KBM-7 (cell line): ENCODE measurements around the gene ASF1B.
A peak's percentile ranks its signal among the peaks of the same experiment; 100 is the strongest.

ENCODE experiments used
- DNase-seq: peaks from one replicate; pipeline ENCODE4 v3.0.0-alpha.2; 2015
- in situ Hi-C: fragments of 300-500 bp; cut with MboI; formaldehyde crosslinking; loops from 2 replicates; pipeline ENCODE4 v1.14.3; 2020; ENCODE audit warnings: low sequenced_read_pairs, low pct_unique_long_range_greater_than_20kb, mixed read lengths

The ASF1B gene

DNA sequence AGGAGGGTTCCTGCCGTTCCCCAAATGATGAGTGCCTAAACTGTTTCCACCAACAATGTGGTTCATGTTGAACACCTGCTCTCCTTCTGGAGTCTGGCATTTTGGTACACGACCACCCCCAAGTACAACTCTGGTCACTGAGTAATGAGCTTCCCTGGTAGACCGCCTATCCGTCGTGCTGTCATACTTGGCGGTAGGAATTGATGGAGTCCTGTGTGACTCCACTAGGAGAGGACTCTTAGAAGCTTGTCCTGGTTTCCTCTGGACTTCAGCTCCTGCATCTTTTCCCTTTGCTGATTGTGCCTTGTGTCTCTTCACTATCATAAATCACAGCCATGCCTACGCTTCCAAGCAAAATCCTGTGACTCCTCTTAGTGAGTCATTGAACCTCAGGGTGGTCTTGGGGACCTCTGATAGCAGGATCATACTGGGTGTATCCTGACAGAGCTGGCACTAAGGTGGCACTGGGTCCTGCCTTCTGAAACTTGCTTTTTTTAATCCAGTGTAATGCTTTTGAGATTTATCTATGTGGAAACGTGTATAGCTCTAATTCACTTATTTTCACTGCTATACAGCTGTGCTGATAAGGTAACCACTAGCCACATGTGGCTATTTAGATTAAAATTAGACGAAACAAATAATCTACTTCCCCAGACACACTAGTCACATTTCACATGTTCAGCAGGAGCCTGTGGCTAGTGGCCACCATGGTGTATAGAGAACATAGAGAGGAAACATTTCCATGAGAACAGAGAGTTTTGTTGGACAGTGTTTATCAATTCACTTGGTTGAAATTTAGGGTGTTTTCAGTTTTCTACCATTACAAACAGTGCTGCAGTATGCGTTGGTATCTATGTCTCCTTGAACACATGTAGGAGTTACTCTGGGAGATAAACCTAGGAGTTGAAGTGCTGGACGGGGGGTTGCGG is 6.1 kb upstream of the ASF1B start:
- in situ Hi-C loops: no loop called here
- DNase-seq: no peak

DNA sequence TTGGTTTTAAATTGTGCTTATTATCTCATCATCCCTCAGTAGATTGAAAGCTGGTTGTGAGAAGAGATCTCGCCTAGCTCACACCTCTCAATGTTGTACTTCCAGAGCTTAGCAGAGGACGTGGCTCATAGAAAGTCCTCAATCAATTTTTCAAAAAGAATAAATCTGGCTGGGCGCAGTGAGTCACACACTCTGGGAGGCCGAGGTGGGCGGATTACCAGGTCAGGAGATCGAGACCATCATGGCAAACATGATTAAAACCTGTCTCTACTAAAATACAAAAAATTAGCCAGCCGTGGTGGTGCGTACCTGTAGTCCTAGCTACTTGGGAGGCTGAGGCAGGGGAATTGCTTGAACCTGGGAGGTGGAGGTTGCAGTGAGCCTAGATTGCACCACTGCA is 4.7 kb upstream of the ASF1B start:
- in situ Hi-C loops: no loop called here
- no peak for DNase-seq

DNA sequence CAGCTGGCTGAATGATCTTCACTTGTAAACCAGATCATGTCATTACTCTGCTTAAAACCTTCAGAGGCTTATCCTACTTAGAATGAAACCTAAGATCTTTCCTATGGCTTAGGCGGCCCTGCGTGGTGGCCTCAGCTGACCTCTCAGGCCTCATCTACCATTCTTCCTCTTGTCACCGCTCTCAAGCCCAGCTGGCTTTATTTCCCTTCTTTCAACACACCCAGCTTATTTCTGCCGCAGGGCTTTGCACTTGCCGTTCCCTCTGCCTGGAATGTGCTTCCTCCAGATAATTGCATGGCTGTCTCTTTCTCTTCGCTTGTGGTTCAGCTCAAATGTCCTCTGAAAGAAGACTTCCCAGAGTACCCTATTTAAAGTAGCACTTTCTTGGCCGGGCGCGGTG is 3.6 kb upstream of the ASF1B start:
- in situ Hi-C loops: no loop called here
- DNase-seq: peak; percentile 80

DNA sequence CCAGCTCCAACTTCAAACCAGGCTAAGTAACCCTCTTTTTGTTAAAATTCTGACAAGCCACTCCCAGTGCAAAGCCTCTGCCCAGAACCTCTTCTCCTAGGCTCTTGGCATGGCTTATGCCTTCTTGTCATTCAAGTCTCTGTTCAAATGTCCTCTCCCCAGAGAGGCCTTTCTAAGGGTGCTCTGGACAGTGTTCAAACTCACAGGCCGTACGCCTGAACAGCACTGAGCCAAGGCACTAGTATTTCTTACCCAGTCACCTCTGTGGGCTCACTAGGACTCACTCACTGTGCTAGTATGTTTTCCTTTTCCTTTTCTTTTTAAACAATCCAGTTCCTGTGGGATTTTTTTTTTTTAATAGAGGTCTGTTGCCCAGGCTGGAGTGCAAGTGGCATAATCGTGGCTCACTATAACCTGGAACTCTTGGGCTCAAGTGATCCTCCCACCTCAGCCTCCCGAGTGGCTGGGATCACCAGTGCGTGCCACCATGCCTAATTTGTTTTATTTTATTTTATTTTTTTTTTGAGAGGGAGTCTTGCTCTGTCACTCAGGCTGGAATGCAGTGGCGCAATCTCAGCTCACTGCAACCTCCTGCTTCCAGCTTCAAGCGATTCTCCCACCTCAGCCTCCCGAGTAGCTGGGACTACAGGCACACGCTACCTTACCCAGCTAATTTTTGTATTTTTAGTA is 2.3 kb upstream of the ASF1B start:
- in situ Hi-C loops: no loop called here
- no peak for DNase-seq

DNA sequence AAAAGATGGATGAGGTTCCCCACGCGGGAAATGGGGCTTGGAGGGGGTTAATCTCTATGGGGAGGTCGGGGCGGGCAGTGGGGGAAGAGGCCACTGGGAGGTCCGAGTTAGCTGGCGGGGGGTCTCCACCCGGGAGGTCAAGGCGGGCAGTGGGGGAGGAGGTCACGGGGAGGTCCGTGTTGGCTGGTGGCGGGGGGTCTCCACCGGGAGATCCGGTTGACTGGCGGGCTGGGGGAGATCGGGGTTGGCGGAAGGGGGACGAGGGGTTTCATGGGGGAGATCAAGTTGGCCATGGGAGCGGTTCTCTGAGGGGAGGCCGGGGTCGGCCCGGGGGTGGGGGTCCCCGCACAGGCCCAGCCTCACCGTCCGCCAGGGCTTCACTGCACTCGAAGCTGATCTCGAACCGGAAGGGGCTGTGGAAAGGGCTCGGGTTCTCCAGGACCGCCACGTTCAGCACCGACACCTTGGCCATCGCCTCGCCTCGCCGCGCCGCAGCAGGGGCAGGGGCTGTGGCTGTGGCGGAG is 342 bp downstream of the ASF1B start:
- no peak for DNase-seq
- in situ Hi-C loops: no loop called here

DNA sequence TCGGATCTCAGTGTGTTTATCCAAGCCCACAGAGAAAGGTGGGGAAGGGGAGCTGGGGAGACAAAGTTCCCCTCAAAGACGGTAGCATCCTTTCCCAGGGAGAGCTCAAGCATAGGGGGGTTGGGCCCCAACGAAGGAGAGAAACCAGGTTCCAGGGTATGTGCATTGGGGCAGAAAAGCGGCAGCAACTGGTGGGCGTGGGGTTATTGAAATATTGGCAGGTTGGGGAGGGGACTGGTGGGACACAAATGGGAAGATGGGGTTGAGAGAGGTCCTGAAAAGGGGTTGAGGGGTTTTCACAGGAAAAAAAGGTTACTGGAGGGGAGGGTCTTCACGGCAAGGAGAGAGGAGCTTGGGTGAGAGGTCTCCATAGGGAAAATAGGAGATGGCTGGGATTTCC is 1.0 kb downstream of the ASF1B start:
- DNase-seq: no peak
- in situ Hi-C loops: no loop called here

DNA sequence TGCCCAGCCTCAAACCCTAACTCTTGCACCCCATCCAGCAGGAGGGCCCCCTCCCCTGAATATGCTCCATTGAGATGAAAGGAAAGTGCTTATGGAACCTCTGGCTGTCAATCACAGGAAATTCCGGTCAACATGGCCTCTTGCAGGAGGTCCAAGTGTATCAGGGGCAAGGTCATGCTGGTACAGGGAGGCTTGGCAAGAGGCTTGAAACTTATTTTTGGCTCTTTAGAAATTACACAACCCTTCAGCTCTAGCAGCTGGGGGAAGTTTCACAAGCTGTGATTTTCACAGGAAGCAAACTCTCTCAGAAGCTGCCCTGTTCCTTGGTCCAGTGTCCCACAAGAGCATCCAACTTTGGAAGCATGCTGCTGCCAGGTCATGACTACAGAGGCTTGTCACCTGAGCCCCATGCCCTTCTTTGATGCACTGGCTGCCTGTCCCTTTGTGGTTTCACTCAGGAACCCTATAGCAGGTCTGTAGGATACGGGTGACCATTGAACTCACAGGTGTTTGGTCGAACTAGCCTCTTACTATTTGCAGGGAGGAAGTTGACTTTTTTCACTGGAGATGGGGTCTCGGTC is 8.4 kb downstream of the ASF1B start:
- no peak for DNase-seq

DNA sequence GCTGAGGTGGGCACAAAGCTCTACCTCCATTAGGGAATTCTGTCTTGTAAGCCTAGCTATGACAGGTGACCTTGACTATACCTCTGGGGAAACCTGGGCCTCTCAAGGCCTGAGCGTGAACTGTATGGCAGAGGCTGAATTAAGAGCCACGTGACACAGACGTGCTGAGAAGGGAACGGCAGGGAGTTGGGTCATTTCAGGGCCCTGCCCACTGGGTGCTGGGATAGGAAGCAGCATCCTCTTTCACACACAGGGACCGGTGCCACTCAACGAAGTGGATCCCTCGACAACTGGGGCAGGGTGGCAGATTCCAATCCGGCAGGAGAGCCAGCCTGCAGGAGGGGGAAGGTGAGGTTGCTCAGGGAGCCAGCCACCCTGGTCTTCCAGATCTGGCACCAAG is 9.2 kb downstream of the ASF1B start:
- in situ Hi-C loops: no loop called here
- no peak for DNase-seq

More for the DNA sequence above, 8.4 kb downstream of the ASF1B start:
- in situ Hi-C loops: no loop called here

DNA sequence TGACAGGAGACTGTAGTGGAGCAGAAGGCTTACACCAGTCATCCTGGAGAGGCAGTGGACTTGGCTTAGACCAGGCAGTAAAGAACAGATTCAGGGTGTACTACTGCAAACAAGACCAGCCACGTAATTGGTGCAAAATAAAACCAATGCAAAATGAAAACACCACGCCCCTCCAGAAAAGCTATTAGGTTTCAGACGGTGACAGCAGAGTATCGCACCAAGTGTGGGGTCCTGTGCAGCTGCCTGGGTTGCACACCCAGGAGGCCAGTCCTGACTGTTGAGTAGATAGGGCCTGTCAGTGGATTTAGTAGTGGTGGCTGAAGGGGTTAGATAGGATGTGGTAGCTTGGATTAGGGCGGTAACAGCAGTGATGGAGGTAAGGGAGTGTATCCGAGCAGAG is 13.5 kb downstream of the ASF1B start:
- no peak for DNase-seq
- in situ Hi-C loops: no loop called here

DNA sequence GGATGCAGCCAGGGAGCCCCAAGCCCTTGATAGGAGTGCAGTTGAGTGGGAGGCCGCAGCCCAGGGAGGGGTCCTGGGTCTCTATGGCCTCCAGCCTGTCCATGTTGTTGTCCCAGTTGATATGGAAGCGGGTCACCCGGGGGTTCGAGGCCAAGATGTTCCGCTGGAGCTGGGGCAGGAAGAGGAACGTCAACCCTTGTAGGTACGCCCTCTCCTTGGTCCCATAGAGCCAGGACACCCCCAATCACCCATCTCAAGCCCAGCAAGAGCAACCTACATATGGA is 15.9 kb downstream of the ASF1B start:
- DNase-seq: no peak
- in situ Hi-C loops: no loop called here

DNA sequence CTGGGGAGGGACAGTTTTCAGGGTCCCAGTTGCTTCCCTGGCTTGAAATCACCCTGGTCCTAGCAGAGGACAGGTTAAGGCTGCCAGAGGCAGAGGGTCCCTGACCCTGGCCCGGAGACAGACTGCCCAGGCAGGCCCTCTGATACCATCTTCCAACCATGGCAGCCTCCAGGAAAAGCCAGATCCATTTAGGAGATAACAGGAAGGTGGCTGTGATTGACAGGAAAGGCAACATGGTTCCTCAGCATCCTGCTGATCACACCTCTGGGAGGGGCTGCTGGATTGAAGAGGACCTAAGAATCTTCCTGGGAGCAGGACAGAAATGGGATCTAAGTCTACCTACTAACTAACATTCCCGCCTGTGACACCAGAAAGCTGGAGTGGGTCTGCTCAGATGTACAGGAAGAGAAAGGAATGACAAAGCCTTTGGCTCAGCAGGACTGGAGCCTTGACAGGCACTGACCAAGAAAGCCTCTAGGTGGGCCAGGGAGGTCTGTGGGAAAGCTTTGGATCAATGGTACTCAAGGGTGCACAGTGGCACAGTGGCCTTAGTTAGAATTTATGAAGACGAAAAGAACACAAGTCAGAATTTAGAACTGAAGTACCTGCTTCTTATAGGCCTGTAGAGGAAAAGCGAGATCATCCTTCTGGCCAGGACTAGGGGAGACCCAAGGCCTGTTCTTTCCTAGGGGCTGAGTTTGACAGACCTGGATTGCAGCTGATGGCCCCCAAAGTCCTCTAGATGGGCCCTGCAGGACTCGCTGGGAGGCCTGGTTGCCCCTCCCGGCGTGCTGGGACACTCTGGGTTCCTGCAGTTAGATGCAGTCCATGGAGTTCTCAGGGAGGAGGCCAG is 16.5 kb downstream of the ASF1B start:
- in situ Hi-C loops: no loop called here
- no peak for DNase-seq

DNA sequence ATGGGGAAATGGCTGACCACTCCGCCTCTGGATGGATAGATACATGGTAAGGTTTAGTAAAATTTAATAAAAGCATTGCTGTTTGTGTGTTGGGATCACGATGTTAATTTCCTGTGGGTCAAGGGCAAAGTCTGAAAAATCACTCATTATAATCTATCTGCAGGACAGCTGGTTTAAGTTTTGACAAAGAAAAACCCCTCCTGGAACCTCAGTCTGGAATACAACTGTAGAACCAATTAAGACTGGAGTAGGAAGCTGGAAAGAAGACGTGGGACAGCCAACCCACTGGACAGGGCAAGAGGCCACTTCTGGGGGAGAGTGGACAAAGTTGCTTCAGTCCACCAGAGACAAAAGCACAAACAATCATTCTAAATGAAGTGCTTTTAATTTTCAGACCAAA is 17.2 kb downstream of the ASF1B start:
- no peak for DNase-seq
- in situ Hi-C loops: no loop called here

DNA sequence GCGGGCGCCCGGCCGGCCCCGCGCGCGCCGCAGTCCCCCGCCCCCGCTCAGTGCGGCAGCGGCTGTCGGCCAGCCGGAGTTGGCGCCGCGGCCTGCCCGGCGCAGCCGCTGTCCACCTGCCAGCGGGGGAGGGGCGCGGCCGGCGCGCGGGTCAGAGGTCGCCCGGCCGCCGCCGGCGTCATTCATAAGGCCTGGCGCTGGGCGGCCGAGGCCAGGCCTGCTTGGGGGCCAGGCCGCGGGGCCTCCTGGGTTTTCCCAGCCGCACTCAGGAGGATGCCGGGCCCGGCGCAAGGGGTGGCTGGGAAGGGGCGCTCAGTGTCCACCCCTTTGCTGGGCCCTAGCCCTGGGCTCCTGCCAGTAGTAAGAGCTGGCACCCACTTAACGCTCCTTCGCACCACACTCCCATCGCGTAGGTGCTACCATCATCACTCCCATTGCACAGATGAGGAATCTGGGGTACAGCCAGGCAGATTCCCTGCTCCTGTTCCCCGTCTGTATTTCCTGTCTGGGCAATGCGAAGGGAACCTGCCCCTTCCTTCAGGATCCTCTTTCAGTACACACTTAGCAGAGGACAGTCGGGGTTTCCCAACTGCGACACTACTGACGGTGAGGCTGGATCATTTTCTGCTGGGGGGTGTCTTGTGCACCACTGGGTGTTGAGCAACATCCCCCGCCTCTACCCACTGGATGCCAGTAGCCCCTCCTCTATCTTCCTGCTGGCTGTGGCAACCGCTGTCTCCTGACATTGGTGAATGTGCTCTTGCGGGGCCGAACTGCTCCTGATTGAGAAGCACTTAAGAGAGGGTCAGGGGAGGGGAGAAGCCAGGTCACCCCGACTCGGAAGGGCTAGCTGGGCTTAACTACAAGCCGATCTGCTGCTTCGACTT is 18.0 kb downstream of the ASF1B start:
- in situ Hi-C loops: no loop called here
- peak; percentile 76 for DNase-seq

DNA sequence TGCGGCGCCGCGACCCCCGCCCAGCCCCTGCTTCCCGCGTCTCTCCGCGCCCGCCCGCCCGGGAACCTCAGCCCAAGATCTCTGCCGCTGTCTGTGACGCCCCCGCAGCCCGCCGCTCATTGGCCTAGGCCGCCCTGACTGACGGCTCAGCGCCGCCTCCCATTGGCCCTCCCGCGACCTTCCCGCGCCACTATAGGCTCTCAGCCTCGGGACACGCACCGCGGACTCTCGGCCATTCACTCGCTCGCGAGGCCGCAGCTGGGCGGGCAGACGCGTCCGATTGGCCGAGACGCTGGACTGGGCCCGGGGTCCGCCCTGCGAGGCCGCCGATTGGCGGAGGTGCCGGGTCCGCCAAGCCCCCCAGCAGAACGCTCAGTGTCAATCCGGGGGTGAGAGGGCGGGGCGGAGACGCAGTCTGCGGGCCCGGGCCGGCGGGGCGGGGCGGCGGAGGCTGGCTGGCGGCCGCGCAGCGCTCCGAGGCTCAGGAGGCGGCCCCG is 18.7 kb downstream of the ASF1B start, which contains the start of gene PRKACA:
TSS of gene PRKACA (minus strand) at position 95 of the 497 bp plus-strand sequence. CDS start 215 bp downstream, outside the sequence.
- in situ Hi-C loops: no loop called here
- peak; percentile 98 for DNase-seq

DNA sequence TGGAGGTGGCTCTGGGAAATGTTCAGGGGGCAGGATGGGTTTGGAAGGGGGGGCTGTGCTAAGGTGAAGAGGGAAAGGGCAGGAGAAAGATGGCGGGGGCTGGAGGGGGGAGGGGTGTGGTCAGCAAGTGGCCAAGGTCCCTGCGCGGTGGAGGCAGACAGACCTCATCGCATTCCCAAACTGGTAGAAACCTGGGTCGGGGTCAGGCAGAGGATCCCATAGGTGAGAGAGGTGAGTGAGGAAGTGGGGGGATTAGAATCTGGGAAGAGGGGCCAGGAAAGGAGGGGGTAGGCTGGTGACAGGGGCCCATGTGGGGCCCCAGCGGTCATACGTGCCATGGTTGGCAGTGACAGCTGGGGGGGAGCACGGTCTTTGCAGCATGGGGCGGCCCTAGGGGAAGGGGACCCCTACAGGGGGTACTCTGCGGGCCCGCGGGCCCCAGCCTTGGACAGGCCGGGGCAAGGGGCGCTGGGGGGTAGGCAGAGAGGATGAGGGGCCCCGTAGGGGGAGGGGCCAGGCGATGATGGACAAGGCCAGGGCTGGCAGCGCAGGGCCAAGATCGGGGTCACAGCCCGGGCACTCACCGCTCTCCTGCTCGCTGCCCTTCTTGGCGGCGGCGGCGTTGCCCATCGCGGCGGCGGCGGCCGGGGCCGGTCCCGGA is 19.3 kb downstream of the ASF1B start:
- in situ Hi-C loops: no loop called here
- no peak for DNase-seq

DNA sequence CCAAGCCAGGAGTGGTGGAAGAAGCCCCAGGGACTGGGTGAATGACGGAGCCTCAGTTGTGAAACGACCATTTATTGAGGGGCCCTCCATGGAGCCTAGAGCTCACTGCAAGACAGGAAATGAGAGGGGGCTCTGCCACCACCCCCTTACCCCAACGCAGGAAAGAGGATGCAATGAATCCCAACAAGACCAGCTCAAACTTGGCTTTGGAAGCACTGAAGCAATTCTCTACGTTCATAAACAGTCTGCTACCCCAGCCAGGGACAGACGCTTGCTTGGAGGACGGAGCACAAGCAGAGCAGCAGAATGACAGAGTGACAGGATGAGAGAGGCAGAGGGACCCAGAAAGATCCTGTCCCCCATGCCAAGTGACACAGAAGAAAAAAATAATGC is 19.9 kb downstream of the ASF1B start:
- in situ Hi-C loops: no loop called here
- DNase-seq: no peak

DNA sequence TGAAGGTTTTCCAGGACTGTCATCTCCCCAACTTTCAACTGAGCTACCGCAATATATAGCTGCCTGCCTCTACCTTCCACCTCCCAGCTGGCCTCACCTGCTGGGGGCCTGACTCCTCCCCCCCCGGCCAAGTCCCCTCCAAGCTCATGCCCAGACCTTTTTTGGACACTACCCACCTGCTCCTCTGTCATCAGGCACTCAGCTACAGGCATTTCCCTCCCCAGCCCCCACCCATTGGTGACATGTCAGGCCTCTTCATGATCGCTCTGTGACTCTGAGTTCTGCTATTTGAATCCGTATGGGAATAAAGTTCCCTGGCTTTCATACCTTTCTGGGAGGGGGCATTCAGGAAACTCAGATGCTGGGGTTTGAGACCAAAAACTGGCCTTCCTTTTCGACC is 20.6 kb downstream of the ASF1B start:
- in situ Hi-C loops: no loop called here

DNA sequence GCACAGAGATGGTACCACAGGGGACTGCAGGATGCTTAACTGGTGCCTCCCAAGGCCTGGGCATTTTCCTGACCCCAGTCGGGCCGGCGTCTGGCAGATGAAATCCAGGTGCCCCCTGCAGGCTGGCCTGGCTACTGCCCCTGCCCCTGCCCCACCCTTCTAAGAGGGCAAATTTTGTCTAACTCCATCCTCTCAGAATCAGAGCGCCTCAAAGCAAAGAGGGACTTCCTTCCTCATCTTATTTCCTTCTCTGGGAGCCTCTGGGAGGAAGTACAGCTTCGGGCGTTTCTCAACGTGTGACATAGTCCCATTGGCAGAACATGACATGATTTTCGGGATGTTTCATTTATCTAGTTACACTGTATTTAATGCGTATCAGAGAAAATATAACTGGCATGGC is 21.5 kb downstream of the ASF1B start:
- in situ Hi-C loops: no loop called here

More for the DNA sequence above, 20.6 kb downstream of the ASF1B start:
- no peak for DNase-seq

More for the DNA sequence above, 21.5 kb downstream of the ASF1B start:
- DNase-seq: peak; percentile 71
